Caco-2 (cell line): Measurements from ENCODE around the gene ESPNL. TPM values are rescaled to one million over a fixed set of nuclear protein-coding genes. Genes with fewer than 3 reads are reported as not detected.
"Not testable (repeated sequence)": the region's sequence is repeated elsewhere in the genome, so short reads cannot be mapped to it uniquely, and the experiment has no call there.

Source experiments
- BruUV-seq: library from RNA; stranded (reverse); fragments of 400-500 nt; replicated peaks from 2 replicates; lab custom pipeline; 2021; lab: Mats Ljungman, UMichigan
- CTCF ChIA-PET: fragments of 300-600 bp; sonication (Branson Sonifier 250); formaldehyde crosslinking; loops from one replicate; lab custom pipeline; 2022; ENCODE audit warnings: antibody characterized with exemption; lab: Charles Lee
- POLR2A ChIA-PET: fragments of 300-600 bp; sonication (Branson Sonifier 250); formaldehyde crosslinking; loops from one replicate; lab custom pipeline; 2022; ENCODE audit warnings: antibody characterized with exemption; lab: Charles Lee
- DNase-seq, 2 experiments: peaks; one replicate each; pipeline versions ENCODE4 v3.0.0 to v3.0.0-alpha.2; 2020 to 2022
- H3K27me3 ChIP-seq: replicated peaks from 2 replicates; pipeline ENCODE4 v1.6.0; 2011; ENCODE audit warnings: low read length; ENCODE audit not compliant: control insufficient read depth, insufficient read depth
- H3K36me3 ChIP-seq: 2 replicates; pipeline ENCODE4 v1.5.1; 2011; ENCODE audit warnings: low read length; ENCODE audit not compliant: control insufficient read depth, insufficient read depth
- H3K4me1 ChIP-seq: fragments of 250-450 bp; sonication (Bioruptor Pico); 2 replicates; pipeline ENCODE4 v1.5.1; 2020; ENCODE audit warnings: mild to moderate bottlenecking
- H3K4me3 ChIP-seq: 2 replicates; pipeline ENCODE4 v1.5.1; 2011; ENCODE audit warnings: low read depth, mild to moderate bottlenecking, control low read depth, low read length
- H3K9me3 ChIP-seq: fragments of 250-450 bp; sonication (Bioruptor Pico); 2 replicates; pipeline ENCODE4 v1.5.1; 2020; ENCODE audit warnings: mild to moderate bottlenecking, moderate library complexity
- H3K27ac Mint-ChIP-seq: one replicate; pipeline ENCODE4 v1.8.0; 2022; ENCODE audit warnings: mixed read lengths; ENCODE audit not compliant: unreplicated experiment
- H3K27me3 Mint-ChIP-seq: one replicate; pipeline ENCODE4 v1.8.0; 2022; ENCODE audit warnings: mixed read lengths; ENCODE audit not compliant: insufficient read depth, unreplicated experiment
- H3K36me3 Mint-ChIP-seq: one replicate; pipeline ENCODE4 v1.8.0; 2022; ENCODE audit warnings: mild to moderate bottlenecking, mixed read lengths; ENCODE audit not compliant: insufficient read depth, unreplicated experiment
- H3K4me1 Mint-ChIP-seq: one replicate; pipeline ENCODE4 v1.8.0; 2022; ENCODE audit warnings: low read depth, mixed read lengths; ENCODE audit not compliant: unreplicated experiment
- H3K4me3 Mint-ChIP-seq: one replicate; pipeline ENCODE4 v1.8.0; 2022; ENCODE audit warnings: mild to moderate bottlenecking, moderate library complexity, mixed read lengths; ENCODE audit not compliant: unreplicated experiment
- H3K9me3 Mint-ChIP-seq: one replicate; pipeline ENCODE4 v1.8.0; 2022; ENCODE audit warnings: mixed read lengths; ENCODE audit not compliant: unreplicated experiment
- intact Hi-C: fragments of 100-400 bp; cut with micrococcal nuclease; formaldehyde crosslinking; loops from one replicate; pipeline ENCODE4 v1.10.0; 2022; ENCODE audit not compliant: unreplicated experiment
- total RNA-seq: library from RNA; stranded (reverse); gene quantifications from 2 replicates; pipeline ENCODE4 v1.2.3, GENCODE V29; 2022
- TF ChIP-seq, protein P1 (sequence below), 2 experiments: fragments of 200-600 bp in 1 of 2; IDR thresholded peaks; 1 replicate in 1 of 2; 2 replicates in 1 of 2; pipeline versions ENCODE4 v1.5.1 to v1.8.0; 2011 to 2022; ENCODE audit warnings: antibody characterized with exemption in 1 of 2, control low read depth in 1 of 2, inconsistent platforms in 1 of 2, low read depth in 1 of 2, low read length in 1 of 2, mild to moderate bottlenecking in 1 of 2, moderate library complexity in 1 of 2; ENCODE audit not compliant: insufficient read depth in 1 of 2, severe bottlenecking in 1 of 2, unreplicated experiment in 1 of 2

The ESPNL gene
- total RNA-seq, 1 experiment from 2014 or later: not detected

DNA sequence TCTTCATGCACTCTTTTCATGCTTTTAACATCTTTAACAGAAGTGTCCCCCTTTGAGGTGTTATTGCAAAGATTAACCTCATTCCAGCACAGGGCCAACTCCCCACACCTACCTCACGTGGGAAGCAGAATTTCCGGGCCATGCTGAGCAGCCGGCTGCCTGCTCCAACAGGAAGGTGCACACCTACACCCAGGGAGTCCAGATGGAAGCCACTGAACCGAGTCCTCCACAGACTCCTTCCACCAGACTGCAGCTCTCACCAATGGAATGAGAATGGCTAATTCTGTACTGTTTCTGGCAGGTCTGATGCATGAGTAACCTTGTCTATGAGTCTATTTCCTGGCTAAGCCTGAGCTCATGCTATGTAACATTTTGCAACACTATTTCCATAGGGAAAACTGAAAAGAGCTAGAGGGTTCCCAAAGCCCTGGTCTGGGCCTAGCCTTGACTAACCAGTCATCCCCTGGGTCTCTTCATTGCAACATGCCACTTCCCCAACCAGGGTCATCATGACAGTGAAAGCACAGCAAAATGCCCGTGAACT is 69.6 kb downstream of the ESPNL start:
- Mint-ChIP-seq H3K4me1 (no peaks in the 10 kb centered on the region), H3K36me3 (peaks cover 24% of the 10 kb centered on the region), H3K27ac (no peak overlapping the region), H3K9me3 (no peaks in the 10 kb centered on the region), H3K27me3 (no peaks in the 10 kb centered on the region), H3K4me3 (no peak overlapping the region)
- BruUV-seq: no TSS peak
- Histone ChIP-seq H3K36me3 (no peaks in the 10 kb centered on the region; the same call in 1 of the 2 replicates), H3K4me1 (no peaks in the 10 kb centered on the region), H3K9me3 (no peaks in the 10 kb centered on the region), H3K4me3 (no peak overlapping the region), H3K27me3 (no peaks in the 10 kb centered on the region)
- ChIA-PET CTCF (no interaction called here), POLR2A (no interaction called here)
- TF ChIP-seq, protein P1, sequence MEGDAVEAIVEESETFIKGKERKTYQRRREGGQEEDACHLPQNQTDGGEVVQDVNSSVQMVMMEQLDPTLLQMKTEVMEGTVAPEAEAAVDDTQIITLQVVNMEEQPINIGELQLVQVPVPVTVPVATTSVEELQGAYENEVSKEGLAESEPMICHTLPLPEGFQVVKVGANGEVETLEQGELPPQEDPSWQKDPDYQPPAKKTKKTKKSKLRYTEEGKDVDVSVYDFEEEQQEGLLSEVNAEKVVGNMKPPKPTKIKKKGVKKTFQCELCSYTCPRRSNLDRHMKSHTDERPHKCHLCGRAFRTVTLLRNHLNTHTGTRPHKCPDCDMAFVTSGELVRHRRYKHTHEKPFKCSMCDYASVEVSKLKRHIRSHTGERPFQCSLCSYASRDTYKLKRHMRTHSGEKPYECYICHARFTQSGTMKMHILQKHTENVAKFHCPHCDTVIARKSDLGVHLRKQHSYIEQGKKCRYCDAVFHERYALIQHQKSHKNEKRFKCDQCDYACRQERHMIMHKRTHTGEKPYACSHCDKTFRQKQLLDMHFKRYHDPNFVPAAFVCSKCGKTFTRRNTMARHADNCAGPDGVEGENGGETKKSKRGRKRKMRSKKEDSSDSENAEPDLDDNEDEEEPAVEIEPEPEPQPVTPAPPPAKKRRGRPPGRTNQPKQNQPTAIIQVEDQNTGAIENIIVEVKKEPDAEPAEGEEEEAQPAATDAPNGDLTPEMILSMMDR (IDR thresholded peaks at IDR 0.05; ENCODE audit: insufficient read depth in 1 of 2, low read depth in 1 of 2, low read length in 1 of 2, severe bottlenecking in 1 of 2, unreplicated experiment in 1 of 2): no peak
- DNase-seq: no peak
- intact Hi-C loops: no loop called here

- Histone ChIP-seq H3K36me3 (no peaks in the 10 kb centered on the region; the same call in 1 of the 2 replicates), H3K4me1 (no peaks in the 10 kb centered on the region), H3K4me3 (no peak overlapping the region), H3K27me3 (no peaks in the 10 kb centered on the region), H3K9me3 (no peaks in the 10 kb centered on the region)
- no peaks in the 10 kb centered on the region for H3K9me3 Mint-ChIP-seq
- H3K36me3 Mint-ChIP-seq: peaks cover 27% of the 10 kb centered on the region
- no peaks in the 10 kb centered on the region for H3K4me1 Mint-ChIP-seq
- no TSS peak for BruUV-seq
- DNase-seq: no peak
- ChIA-PET CTCF (no interaction called here), POLR2A (no interaction called here)
- TF ChIP-seq, protein P1 (IDR thresholded peaks at IDR 0.05; ENCODE audit: insufficient read depth in 1 of 2, low read depth in 1 of 2, low read length in 1 of 2, severe bottlenecking in 1 of 2, unreplicated experiment in 1 of 2): no peak
- H3K27ac Mint-ChIP-seq: no peak overlapping the region
- H3K27me3 Mint-ChIP-seq: no peaks in the 10 kb centered on the region
- intact Hi-C loops: no loop called here
- H3K4me3 Mint-ChIP-seq: no peak overlapping the region
Observed at GRCh38 chr2:238170386-238171071, 70.4 kb downstream of the ESPNL start.

GRCh38 chr2:238171072-238171431 is 70.9 kb downstream of the ESPNL start:
- H3K4me1 Mint-ChIP-seq, H3K4me1 ChIP-seq, H3K36me3 ChIP-seq, POLR2A ChIA-PET, BruUV-seq, H3K27me3 Mint-ChIP-seq, H3K9me3 Mint-ChIP-seq, H3K4me3 Mint-ChIP-seq, H3K9me3 ChIP-seq, H3K27me3 ChIP-seq, H3K27ac Mint-ChIP-seq, CTCF ChIA-PET, intact Hi-C loops, H3K4me3 ChIP-seq, DNase-seq: not testable (repeated sequence)
- H3K36me3 Mint-ChIP-seq: peaks cover 32% of the 10 kb centered on the region
